Ovary (tissue), 9 donors: ENCODE results near the gene CTSV. TPM values are rescaled to one million over a fixed set of nuclear protein-coding genes. Genes with fewer than 3 reads are reported as not detected.

ENCODE experiments used
- DNase-seq, 5 donors: peaks; one replicate each; pipeline ENCODE4 v3.0.0-alpha.2; 2019 to 2020
- H3K27ac ChIP-seq, 2 donors: fragments of 200-600 bp; one replicate each; pipeline versions ENCODE4 v1.5.1 to v1.8.0; 2019 to 2022
- H3K27me3 ChIP-seq: fragments of 200-600 bp; one replicate; pipeline ENCODE4 v1.8.0; 2022
- H3K36me3 ChIP-seq: fragments of 200-600 bp; sonication (generic); one replicate; pipeline ENCODE4 v1.5.1; 2019
- H3K4me1 ChIP-seq: one replicate; pipeline ENCODE4 v1.8.1; 2013; ENCODE audit warnings: mild to moderate bottlenecking, moderate library complexity; ENCODE audit not compliant: insufficient read depth
- H3K4me3 ChIP-seq: fragments of 200-600 bp; sonication (generic); one replicate; pipeline ENCODE4 v1.5.1; 2017
- H3K9me3 ChIP-seq, 2 donors: fragments of 200-600 bp in 1 of 2; sonication (generic) in 1 of 2; one replicate each; pipeline versions ENCODE4 v1.5.1 to v1.8.1; 2013 to 2019; ENCODE audit warnings: mild to moderate bottlenecking in 1 of 2, moderate library complexity in 1 of 2
- EP300 ChIP-seq: sonication (generic); formaldehyde crosslinking; IDR thresholded peaks from one replicate; pipeline ENCODE4 v1.6.1; 2017; ENCODE audit warnings: antibody characterized with exemption
- POLR2A ChIP-seq: fragments of 450-650 bp; IDR thresholded peaks from one replicate; pipeline ENCODE4 v1.6.1; 2017; ENCODE audit warnings: antibody characterized with exemption, mild to moderate bottlenecking, moderate library complexity
- WGBS, 3 donors: extraction: QIAGEN DNeasy Blood & Tissue Kit in 1 of 3; methylation state at CpG; one replicate each; pipeline versions ENCODE4 v1.1.5 to v1.1.7; 2013 to 2017; 5-methylcytosine and 5-hydroxymethylcytosine counted together
- intact Hi-C, 4 donors: fragments of 100-400 bp; cut with DNase I; formaldehyde crosslinking; loops; one replicate each; pipeline versions ENCODE4 v1.11.0 to v1.15.1; 2022 to 2023
- polyA plus RNA-seq, 2 donors: library from polyadenylated mRNA; stranded (reverse); fragments of 200-250 nt in 1 of 2; fragments of 350-450 nt in 1 of 2; fragmentation: Illumina TruSeq in 1 of 2; extraction: RNeasy Lipid Tissue Mini Kit (QIAGEN cat#74804) in 1 of 2; gene quantifications; one replicate each; pipeline ENCODE4 v1.2.3, GENCODE V29; 2013 to 2014
- total RNA-seq, 7 donors: library from RNA; depleted of rRNA in 2 of 7; stranded (reverse); fragments of >200 nt in 2 of 7; fragmentation: NEBNext Ultra II Directional in 3 of 7; extraction: Animal tissue kit (Norgen Biotek cat#: 25700) in 3 of 7; gene quantifications; one replicate each; pipeline versions ENCODE4 v1.1.0 to v1.2.4, GENCODE V29; 2016 to 2023
- TF ChIP-seq, protein P1 (sequence below), 3 donors: fragments of 450-650 bp in 2 of 3; fragments of 200-600 bp in 1 of 3; IDR thresholded peaks; one replicate each; pipeline versions ENCODE4 v1.5.1 to v1.8.0; 2016 to 2022; ENCODE audit warnings: antibody characterized with exemption in 3 of 3, mild to moderate bottlenecking in 1 of 3
- donor health status: DM: no; HTN: no; CAD: no; lungs with moderate emphysema.
- donor health status: DM: no; HTN: no; CAD: no.
- donor health status: Bipolar disorder and iron deficiency.
- donor health status: DM: yes; HTN: yes; CAD: no.
- donor health status: DM: no; HTN: no; CAD: no.
- donor health status: DM: yes; HTN: yes; CAD: no.

The CTSV gene
- total and polyA plus RNA-seq, 9 donors: 0.30 to 6.4 (median 1.1) TPM; not detected in 3

GRCh38 chr9:97053717-97054116 lies 14.8 kb upstream of the CTSV start:
- TF ChIP-seq, protein P1, sequence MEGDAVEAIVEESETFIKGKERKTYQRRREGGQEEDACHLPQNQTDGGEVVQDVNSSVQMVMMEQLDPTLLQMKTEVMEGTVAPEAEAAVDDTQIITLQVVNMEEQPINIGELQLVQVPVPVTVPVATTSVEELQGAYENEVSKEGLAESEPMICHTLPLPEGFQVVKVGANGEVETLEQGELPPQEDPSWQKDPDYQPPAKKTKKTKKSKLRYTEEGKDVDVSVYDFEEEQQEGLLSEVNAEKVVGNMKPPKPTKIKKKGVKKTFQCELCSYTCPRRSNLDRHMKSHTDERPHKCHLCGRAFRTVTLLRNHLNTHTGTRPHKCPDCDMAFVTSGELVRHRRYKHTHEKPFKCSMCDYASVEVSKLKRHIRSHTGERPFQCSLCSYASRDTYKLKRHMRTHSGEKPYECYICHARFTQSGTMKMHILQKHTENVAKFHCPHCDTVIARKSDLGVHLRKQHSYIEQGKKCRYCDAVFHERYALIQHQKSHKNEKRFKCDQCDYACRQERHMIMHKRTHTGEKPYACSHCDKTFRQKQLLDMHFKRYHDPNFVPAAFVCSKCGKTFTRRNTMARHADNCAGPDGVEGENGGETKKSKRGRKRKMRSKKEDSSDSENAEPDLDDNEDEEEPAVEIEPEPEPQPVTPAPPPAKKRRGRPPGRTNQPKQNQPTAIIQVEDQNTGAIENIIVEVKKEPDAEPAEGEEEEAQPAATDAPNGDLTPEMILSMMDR (IDR thresholded peaks at IDR 0.05): no peak
- TF ChIP-seq EP300: no peak
- TF ChIP-seq POLR2A: no peak
- no peak overlapping the region for H3K4me3 ChIP-seq
- 48 to 61% (median 52%) methylated on average over 3 of the region's 3 CpGs for WGBS, 3 donors
- no peaks in the 10 kb centered on the region for H3K27me3 ChIP-seq
- intact Hi-C loops: no loop called here
- no peak overlapping the region for H3K27ac ChIP-seq
- H3K9me3 ChIP-seq: no peaks in the 10 kb centered on the region
- H3K4me1 ChIP-seq: no peaks in the 10 kb centered on the region
- DNase-seq: no peak
- no peaks in the 10 kb centered on the region for H3K36me3 ChIP-seq

- Histone ChIP-seq H3K4me3 (no peak overlapping the region), H3K4me1 (no peaks in the 10 kb centered on the region), H3K36me3 (no peaks in the 10 kb centered on the region), H3K27ac (no peak overlapping the region), H3K9me3 (no peaks in the 10 kb centered on the region), H3K27me3 (no peaks in the 10 kb centered on the region)
- intact Hi-C loops: no loop called here
- no peak for DNase-seq
- WGBS, 3 donors: 39 to 53% (median 44%) methylated on average over 2 of the region's 2 CpGs
- no peak for TF ChIP-seq EP300
- TF ChIP-seq POLR2A: no peak
- TF ChIP-seq, protein P1 (IDR thresholded peaks at IDR 0.05): no peak
Observed at GRCh38 chr9:97052735-97053134, 13.8 kb upstream of the CTSV start.

DNA sequence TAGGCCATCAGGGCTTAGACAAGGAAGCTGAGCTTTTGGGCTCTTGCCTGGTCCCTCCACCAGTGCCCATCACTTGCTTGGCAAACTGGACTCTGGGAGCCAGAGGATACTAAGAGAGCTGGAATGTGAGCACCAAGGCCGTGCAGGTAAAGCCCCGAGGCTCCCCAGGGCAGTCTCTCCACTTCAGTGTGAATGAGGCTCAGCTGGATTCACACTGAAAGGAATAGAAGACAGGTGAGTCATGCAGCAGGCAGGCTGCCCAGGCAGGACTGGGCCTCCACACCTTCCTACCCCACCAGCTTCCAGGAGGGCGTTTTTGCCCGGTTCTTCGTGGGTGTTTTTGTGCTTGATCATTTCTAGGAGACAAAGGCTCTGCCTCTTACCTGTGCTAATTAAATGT lies 7.3 kb upstream of the CTSV start:
- no peak overlapping the region for H3K4me3 ChIP-seq
- no peaks in the 10 kb centered on the region for H3K36me3 ChIP-seq
- TF ChIP-seq, protein P1 (IDR thresholded peaks at IDR 0.05): no peak
- TF ChIP-seq EP300: no peak
- no peak for TF ChIP-seq POLR2A
- H3K27ac ChIP-seq: no peak overlapping the region
- 43 to 55% (median 54%) methylated on average over 5 of the region's 5 CpGs for WGBS, 3 donors
- no peaks in the 10 kb centered on the region for H3K27me3 ChIP-seq
- intact Hi-C loops: no loop called here
- DNase-seq: peak in 2 of 5 donors; percentile 28 to 32
- no peaks in the 10 kb centered on the region for H3K4me1 ChIP-seq
- H3K9me3 ChIP-seq: no peaks in the 10 kb centered on the region

GRCh38 chr9:97045300-97045699 lies 6.4 kb upstream of the CTSV start:
- TF ChIP-seq EP300: no peak
- no peak for TF ChIP-seq POLR2A
- TF ChIP-seq, protein P1 (IDR thresholded peaks at IDR 0.05): no peak
- WGBS, 3 donors: 70 to 82% (median 79%) methylated on average over 5 of the region's 5 CpGs

DNA sequence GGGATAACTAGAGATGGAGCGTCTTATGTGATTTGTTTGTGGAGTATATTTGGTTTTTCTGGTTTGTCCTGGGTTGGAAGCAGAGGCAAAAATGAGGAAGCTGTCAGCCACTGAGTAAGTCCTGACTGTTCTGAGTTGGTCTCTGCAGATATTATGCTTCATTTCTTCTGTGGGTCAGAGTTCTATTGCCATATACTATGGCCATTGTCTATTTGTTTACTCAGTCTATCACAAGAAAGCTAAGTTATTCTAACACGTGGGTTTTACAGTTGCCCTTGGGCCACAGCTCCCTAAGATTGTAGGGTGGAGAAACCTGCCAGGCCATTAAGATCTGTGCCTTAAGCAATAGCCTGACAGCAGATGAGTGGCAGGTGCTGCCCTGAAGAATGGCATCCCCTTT lies 3.0 kb upstream of the CTSV start:
- peaks cover 5% of the 10 kb centered on the region for H3K4me1 ChIP-seq
- H3K27me3 ChIP-seq: no peaks in the 10 kb centered on the region
- H3K36me3 ChIP-seq: no peaks in the 10 kb centered on the region
- no peak overlapping the region for H3K27ac ChIP-seq
- no peak for DNase-seq
- 59 to 66% (median 61%) methylated on average over 2 of the region's 2 CpGs for WGBS, 3 donors
- intact Hi-C loops: no loop called here
- H3K9me3 ChIP-seq: no peaks in the 10 kb centered on the region
- no peak overlapping the region for H3K4me3 ChIP-seq
- no peak for TF ChIP-seq POLR2A
- no peak for TF ChIP-seq EP300
- TF ChIP-seq, protein P1 (IDR thresholded peaks at IDR 0.05): no peak

More at GRCh38 chr9:97045300-97045699, 6.4 kb upstream of the CTSV start:
- Histone ChIP-seq H3K27me3 (no peaks in the 10 kb centered on the region), H3K27ac (no peak overlapping the region), H3K4me3 (no peak overlapping the region), H3K36me3 (no peaks in the 10 kb centered on the region), H3K4me1 (no peaks in the 10 kb centered on the region), H3K9me3 (no peaks in the 10 kb centered on the region)
- intact Hi-C loops: no loop called here
- no peak for DNase-seq
